HEK293 (cell line): Measurements from ENCODE around the gene PFN1.

Experiments used
- CTCF ChIA-PET: fragments of 350-600 bp; formaldehyde crosslinking; extraction: SDS; loops from one replicate; lab custom pipeline; 2021; ENCODE audit warnings: antibody characterized with exemption; lab: Yijun Ruan, JAX
- POLR2A ChIA-PET: fragments of 300-600 bp; formaldehyde crosslinking; extraction: SDS; loops from one replicate; lab custom pipeline; 2020; ENCODE audit warnings: antibody characterized with exemption, inconsistent platforms; lab: Yijun Ruan, JAX
- H3K27ac ChIP-seq: fragments of 200-500 bp; sonication (Bioruptor generic); 2 replicates; pipeline ENCODE4 v1.5.1; 2014; ENCODE audit warnings: low read depth, low read length, control low read depth, inconsistent platforms; ENCODE audit errors: extremely low read depth
- H3K36me3 ChIP-seq, 2 experiments: fragments of 200-500 bp in 1 of 2; sonication (Bioruptor generic) in 1 of 2; 1 replicate in 1 of 2; 2 replicates in 1 of 2; pipeline ENCODE4 v1.5.1; 2014 to 2017; ENCODE audit warnings: inconsistent platforms in 2 of 2, low read length in 2 of 2; ENCODE audit not compliant: control insufficient read depth in 2 of 2, insufficient read depth in 1 of 2
- H3K4me1 ChIP-seq: fragments of 200-500 bp; sonication (Bioruptor generic); 2 replicates; pipeline ENCODE4 v1.5.1; 2014; ENCODE audit warnings: mild to moderate bottlenecking, low read length, inconsistent platforms; ENCODE audit not compliant: control insufficient read depth, insufficient read depth
- H3K4me3 ChIP-seq: 2 replicates; pipeline ENCODE4 v1.5.1; 2011; ENCODE audit warnings: low read depth, mild to moderate bottlenecking, control low read depth, low read length, moderate library complexity
- H3K9me3 ChIP-seq: fragments of 200-500 bp; sonication (Bioruptor generic); 2 replicates; pipeline ENCODE4 v1.5.1; 2014; ENCODE audit warnings: low read depth, low read length, inconsistent platforms; ENCODE audit not compliant: control insufficient read depth, insufficient read depth
- HOXA7 ChIP-seq: sonication (generic); formaldehyde crosslinking; IDR thresholded peaks from 2 replicates; pipeline ENCODE4 v1.8.1; 2022; ENCODE audit warnings: missing genetic modification reagents, borderline replicate concordance
- KLF9 ChIP-seq: fragments of 450-650 bp; formaldehyde crosslinking; IDR thresholded peaks from 2 replicates; pipeline ENCODE4 v1.5.1; 2016; ENCODE audit warnings: missing biosample characterization, missing genetic modification characterization, low read depth
- RBAK ChIP-seq: fragments of 450-650 bp; formaldehyde crosslinking; IDR thresholded peaks from 2 replicates; pipeline ENCODE4 v1.5.1; 2016; ENCODE audit warnings: missing biosample characterization, missing genetic modification characterization
- SP2 ChIP-seq: fragments of 450-650 bp; formaldehyde crosslinking; IDR thresholded peaks from 2 replicates; pipeline ENCODE4 v1.5.1; 2016; ENCODE audit warnings: missing biosample characterization, missing genetic modification characterization
- SP3 ChIP-seq: fragments of 450-650 bp; formaldehyde crosslinking; IDR thresholded peaks from 2 replicates; pipeline ENCODE4 v1.5.1; 2016; ENCODE audit warnings: missing biosample characterization, missing genetic modification characterization
- YY2 ChIP-seq: fragments of 450-650 bp; formaldehyde crosslinking; IDR thresholded peaks from 2 replicates; pipeline ENCODE4 v1.5.1; 2016; ENCODE audit warnings: missing biosample characterization, missing genetic modification characterization
- ZNF2 ChIP-seq: fragments of 450-650 bp; formaldehyde crosslinking; IDR thresholded peaks from 2 replicates; pipeline ENCODE4 v1.5.1; 2016; ENCODE audit warnings: missing biosample characterization, missing genetic modification characterization
- ZNF629 ChIP-seq: fragments of 450-650 bp; formaldehyde crosslinking; IDR thresholded peaks from 2 replicates; pipeline ENCODE4 v1.5.1; 2017; ENCODE audit warnings: missing biosample characterization, missing genetic modification characterization
- ZNF670 ChIP-seq: fragments of 450-650 bp; formaldehyde crosslinking; IDR thresholded peaks from 2 replicates; pipeline ENCODE4 v1.5.1; 2016; ENCODE audit warnings: missing biosample characterization, missing genetic modification characterization, low read depth
- TF ChIP-seq, protein P1 (sequence below): fragments of 450-650 bp; formaldehyde crosslinking; IDR thresholded peaks from 2 replicates; pipeline ENCODE4 v1.5.1; 2016; ENCODE audit warnings: missing biosample characterization, missing genetic modification characterization
- TF ChIP-seq, protein P2 (sequence below): fragments of 450-650 bp; formaldehyde crosslinking; IDR thresholded peaks from 2 replicates; pipeline ENCODE4 v1.5.1; 2016; ENCODE audit warnings: missing biosample characterization, missing genetic modification characterization, low read depth
- TF ChIP-seq, protein P3 (sequence below): fragments of 450-650 bp; formaldehyde crosslinking; conservative IDR thresholded peaks from 2 replicates; pipeline ENCODE4 v1.5.1; 2016; ENCODE audit warnings: low read depth, missing biosample characterization, missing genetic modification characterization
- TF ChIP-seq, protein P4 (sequence below): fragments of 450-650 bp; formaldehyde crosslinking; IDR thresholded peaks from 2 replicates; pipeline ENCODE4 v1.5.1; 2016; ENCODE audit warnings: missing biosample characterization, missing genetic modification characterization, borderline replicate concordance

The PFN1 gene

DNA sequence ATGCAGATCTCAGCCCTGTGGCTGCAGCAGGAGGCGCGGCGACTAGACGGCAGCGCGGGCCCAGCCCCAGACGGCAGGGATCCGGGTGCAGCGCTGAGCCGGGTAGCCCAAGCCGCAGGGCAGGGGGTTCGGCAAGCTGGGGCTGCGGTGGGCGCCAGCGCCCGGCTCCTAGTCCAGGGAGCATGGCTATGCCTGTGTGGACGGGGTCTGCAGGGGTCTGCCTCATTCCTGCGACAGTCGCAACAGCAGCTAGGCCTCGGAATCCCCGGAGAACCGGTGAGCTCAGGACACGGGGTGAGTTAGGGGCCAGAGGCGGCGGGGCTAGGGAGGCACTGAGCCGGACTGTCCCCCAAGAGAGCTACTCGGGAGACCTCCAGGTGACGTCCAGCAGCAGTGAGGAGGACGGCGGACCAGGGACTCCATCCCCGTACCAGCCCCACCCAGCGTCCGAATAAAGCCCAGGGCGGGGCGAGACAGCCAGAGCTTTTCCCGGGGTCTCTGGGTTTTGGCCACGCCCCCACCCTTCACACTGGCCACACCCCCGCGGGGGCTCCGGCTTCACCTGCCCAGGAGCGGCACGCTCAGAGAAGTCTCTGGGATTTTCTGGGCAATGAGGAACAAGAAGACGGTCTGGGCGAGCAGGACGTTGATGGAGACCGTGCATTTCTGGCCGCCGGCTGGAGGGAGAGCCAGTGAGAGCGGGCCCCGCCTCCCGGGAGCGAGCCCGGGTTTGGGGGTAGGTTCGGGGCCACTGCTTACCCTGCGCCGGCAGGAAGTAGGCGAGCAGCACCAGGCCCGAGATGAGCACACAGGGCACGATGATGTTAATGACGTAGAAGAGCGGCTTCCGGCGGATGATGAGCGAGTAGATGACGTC is 47.9 kb downstream of the PFN1 start:
- Histone ChIP-seq H3K36me3 (peaks cover 0 to 41% of the 10 kb centered on the region in 2 experiments; a peak in 1 of 3 replicates), H3K4me1 (peaks cover 3% of the 10 kb centered on the region; the same call in 1 of the 2 replicates), H3K27ac (no peak overlapping the region), H3K9me3 (no peaks in the 10 kb centered on the region), H3K4me3 (no peak overlapping the region)
- TF ChIP-seq KLF9 (tag by site-specific recombination): 0 out of 2 replicates have a peak, but pooled peaks have one; percentile 18
- TF ChIP-seq, protein P1, sequence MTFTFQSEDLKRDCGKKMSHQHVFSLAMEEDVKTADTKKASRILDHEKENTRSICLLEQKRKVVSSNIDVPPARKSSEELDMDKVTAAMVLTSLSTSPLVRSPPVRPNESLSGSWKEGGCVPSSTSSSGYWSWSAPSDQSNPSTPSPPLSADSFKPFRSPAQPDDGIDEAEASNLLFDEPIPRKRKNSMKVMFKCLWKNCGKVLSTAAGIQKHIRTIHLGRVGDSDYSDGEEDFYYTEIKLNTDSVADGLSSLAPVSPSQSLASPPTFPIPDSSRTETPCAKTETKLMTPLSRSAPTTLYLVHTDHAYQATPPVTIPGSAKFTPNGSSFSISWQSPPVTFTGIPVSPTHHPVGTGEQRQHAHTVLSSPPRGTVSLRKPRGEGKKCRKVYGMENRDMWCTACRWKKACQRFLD (tag by site-specific recombination): no peak
- ChIA-PET CTCF (interaction anchor here (0.6 to 1.2 kb wide), 5 partner anchors 9 to 190 kb away, joined by 3 to 5 read pairs (median 3); partner anchors contain the start of gene ARRB2), POLR2A (interaction anchor here (2.1 kb wide), 1 partner anchor 66 kb away, joined by 6 read pairs; the partner anchor contains the start of gene SPAG7)

DNA sequence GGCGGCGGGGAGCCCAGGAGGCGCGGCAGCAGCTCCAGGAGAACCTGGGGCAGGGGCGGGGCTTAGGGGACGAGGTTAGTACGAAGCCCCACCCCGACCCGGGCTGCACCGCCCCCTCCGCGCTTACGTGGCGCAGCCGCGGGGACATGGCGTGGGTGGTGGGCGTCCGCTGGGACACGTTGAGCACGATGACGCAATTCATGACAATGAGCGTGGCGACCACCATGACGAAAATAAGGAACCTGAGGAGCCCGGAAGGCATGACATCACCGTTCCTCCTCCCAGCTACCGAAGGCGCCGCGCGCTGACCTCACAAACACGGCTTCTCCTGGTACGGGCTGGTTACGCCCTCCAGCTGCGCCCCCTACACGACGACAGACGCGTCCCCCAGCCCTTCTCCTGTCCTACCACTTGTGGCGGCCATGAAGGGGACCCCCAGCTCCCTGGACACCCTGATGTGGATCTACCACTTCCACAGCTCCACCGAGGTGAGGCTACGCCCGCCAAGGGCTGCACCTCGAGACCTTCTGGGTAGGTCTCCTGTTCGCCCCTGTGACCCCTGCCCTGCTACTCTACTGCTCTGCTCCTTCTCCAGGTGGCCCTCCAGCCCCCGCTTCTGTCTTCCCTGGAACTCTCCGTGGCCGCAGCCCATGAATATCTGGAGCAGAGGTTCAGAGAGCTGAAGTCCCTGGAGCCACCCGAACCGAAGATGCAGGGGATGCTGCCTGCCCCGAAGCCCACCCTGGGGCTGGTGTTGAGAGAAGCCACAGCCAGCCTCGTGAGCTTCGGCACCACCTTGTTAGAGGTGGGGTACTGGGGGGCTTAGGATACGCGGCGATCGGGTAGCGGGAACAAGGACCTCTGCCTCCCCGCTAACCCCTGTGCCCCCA is 48.7 kb downstream of the PFN1 start, which contains the start of gene C17orf107:
C17orf107 (plus strand) TSS at position 196 of the 890 bp plus-strand sequence; CDS start at position 423, 227 bp downstream.
- H3K36me3 ChIP-seq: peaks cover 0 to 50% of the 10 kb centered on the region in 2 experiments; a peak in 1 of 3 replicates
- H3K4me3 ChIP-seq: no peak within 1 kb of the TSS
- CTCF ChIA-PET: interaction anchor here (0.6 to 1.2 kb wide), 5 partner anchors 10 to 162 kb away, joined by 3 to 5 read pairs (median 4); partner anchors contain the start of gene ZMYND15
- H3K27ac ChIP-seq: no peak within 1 kb of the TSS
- H3K4me1 ChIP-seq: peaks cover 3% of the 10 kb centered on the region; the same call in 1 of the 2 replicates
- peak; percentile 38 for TF ChIP-seq ZNF629 (tag by site-specific recombination)
- TF ChIP-seq ZNF2 (tag by site-specific recombination): no peak
- TF ChIP-seq, protein P2, sequence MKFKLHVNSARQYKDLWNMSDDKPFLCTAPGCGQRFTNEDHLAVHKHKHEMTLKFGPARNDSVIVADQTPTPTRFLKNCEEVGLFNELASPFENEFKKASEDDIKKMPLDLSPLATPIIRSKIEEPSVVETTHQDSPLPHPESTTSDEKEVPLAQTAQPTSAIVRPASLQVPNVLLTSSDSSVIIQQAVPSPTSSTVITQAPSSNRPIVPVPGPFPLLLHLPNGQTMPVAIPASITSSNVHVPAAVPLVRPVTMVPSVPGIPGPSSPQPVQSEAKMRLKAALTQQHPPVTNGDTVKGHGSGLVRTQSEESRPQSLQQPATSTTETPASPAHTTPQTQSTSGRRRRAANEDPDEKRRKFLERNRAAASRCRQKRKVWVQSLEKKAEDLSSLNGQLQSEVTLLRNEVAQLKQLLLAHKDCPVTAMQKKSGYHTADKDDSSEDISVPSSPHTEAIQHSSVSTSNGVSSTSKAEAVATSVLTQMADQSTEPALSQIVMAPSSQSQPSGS (tag by site-specific recombination): peak; percentile 24; the same call in 1 of the 2 replicates
- TF ChIP-seq, all 188 proteins: peak for 2
- POLR2A ChIA-PET: interaction anchor here (2.1 kb wide), 1 partner anchor 67 kb away, joined by 6 read pairs; the partner anchor contains the start of gene SPAG7
- H3K9me3 ChIP-seq: no peaks in the 10 kb centered on the region

DNA sequence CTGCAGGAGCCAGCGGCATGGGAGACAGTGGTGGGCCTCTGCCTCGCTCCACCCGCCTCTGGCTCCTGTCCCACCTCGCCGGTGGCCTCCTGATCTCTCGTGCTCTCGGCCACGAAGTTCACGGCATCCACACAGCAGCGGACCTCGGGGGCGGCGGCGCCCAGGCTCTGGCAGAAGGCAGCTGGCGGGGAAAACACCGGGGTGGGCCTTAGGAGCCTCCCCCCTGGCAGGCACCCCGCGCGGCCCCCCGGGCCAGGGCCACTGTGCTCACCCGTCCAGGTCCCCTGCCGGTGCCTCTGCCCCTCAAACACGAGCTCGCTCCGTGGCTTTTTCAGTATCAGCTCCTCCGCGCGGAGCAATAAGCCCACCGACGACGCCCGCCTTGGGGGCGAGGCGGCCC is 49.4 kb downstream of the PFN1 start:
- Histone ChIP-seq H3K9me3 (no peaks in the 10 kb centered on the region), H3K27ac (no peak overlapping the region), H3K4me1 (peaks cover 3% of the 10 kb centered on the region; the same call in 1 of the 2 replicates)
- TF ChIP-seq YY2 (tag by site-specific recombination): no peak
- no peak for TF ChIP-seq RBAK (tag by site-specific recombination)
- TF ChIP-seq, protein P3, sequence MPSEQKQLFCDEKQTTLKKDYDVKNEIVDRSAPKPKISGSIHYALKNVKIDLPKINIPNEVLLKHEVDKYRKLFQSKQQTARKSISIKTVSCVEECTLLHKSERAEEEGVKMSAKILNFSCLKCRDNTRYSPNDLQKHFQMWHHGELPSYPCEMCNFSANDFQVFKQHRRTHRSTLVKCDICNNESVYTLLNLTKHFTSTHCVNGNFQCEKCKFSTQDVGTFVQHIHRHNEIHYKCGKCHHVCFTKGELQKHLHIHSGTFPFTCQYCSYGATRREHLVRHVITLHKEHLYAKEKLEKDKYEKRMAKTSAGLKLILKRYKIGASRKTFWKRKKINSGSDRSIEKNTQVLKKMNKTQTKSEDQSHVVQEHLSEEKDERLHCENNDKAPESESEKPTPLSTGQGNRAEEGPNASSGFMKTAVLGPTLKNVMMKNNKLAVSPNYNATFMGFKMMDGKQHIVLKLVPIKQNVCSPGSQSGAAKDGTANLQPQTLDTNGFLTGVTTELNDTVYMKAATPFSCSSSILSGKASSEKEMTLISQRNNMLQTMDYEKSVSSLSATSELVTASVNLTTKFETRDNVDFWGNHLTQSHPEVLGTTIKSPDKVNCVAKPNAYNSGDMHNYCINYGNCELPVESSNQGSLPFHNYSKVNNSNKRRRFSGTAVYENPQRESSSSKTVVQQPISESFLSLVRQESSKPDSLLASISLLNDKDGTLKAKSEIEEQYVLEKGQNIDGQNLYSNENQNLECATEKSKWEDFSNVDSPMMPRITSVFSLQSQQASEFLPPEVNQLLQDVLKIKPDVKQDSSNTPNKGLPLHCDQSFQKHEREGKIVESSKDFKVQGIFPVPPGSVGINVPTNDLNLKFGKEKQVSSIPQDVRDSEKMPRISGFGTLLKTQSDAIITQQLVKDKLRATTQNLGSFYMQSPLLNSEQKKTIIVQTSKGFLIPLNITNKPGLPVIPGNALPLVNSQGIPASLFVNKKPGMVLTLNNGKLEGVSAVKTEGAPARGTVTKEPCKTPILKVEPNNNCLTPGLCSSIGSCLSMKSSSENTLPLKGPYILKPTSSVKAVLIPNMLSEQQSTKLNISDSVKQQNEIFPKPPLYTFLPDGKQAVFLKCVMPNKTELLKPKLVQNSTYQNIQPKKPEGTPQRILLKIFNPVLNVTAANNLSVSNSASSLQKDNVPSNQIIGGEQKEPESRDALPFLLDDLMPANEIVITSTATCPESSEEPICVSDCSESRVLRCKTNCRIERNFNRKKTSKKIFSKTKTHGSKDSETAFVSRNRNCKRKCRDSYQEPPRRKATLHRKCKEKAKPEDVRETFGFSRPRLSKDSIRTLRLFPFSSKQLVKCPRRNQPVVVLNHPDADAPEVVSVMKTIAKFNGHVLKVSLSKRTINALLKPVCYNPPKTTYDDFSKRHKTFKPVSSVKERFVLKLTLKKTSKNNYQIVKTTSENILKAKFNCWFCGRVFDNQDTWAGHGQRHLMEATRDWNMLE (tag by site-specific recombination): no peak
- no peak for TF ChIP-seq ZNF670 (tag by site-specific recombination)
- no peak for TF ChIP-seq SP3 (tag by site-specific recombination)
- TF ChIP-seq, protein P4, sequence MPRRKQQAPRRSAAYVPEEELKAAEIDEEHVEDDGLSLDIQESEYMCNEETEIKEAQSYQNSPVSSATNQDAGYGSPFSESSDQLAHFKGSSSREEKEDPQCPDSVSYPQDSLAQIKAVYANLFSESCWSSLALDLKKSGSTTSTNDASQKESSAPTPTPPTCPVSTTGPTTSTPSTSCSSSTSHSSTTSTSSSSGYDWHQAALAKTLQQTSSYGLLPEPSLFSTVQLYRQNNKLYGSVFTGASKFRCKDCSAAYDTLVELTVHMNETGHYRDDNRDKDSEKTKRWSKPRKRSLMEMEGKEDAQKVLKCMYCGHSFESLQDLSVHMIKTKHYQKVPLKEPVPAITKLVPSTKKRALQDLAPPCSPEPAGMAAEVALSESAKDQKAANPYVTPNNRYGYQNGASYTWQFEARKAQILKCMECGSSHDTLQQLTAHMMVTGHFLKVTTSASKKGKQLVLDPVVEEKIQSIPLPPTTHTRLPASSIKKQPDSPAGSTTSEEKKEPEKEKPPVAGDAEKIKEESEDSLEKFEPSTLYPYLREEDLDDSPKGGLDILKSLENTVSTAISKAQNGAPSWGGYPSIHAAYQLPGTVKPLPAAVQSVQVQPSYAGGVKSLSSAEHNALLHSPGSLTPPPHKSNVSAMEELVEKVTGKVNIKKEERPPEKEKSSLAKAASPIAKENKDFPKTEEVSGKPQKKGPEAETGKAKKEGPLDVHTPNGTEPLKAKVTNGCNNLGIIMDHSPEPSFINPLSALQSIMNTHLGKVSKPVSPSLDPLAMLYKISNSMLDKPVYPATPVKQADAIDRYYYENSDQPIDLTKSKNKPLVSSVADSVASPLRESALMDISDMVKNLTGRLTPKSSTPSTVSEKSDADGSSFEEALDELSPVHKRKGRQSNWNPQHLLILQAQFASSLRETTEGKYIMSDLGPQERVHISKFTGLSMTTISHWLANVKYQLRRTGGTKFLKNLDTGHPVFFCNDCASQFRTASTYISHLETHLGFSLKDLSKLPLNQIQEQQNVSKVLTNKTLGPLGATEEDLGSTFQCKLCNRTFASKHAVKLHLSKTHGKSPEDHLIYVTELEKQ (tag by site-specific recombination): no peak
- no peak for TF ChIP-seq SP2 (tag by site-specific recombination)
- no peak for TF ChIP-seq HOXA7
- TF ChIP-seq, all 188 proteins: peak for 0
- POLR2A ChIA-PET: no interaction called here
- CTCF ChIA-PET: interaction anchor here (0.7 to 1.0 kb wide), 2 partner anchors 10 to 160 kb away, joined by 3 to 4 read pairs; partner anchors contain the start of gene ZMYND15
- Histone ChIP-seq H3K4me3 (no peak overlapping the region), H3K36me3 (peaks cover 0 to 57% of the 10 kb centered on the region in 2 experiments; a peak in 1 of 3 replicates)
